ENCODE data around the gene KHDC1.
A peak's percentile ranks its signal among the peaks of the same experiment; 100 is the strongest.
"Not testable (repeated sequence)": the region's sequence is repeated elsewhere in the genome, so short reads cannot be mapped to it uniquely, and the experiment has no call there.

KHDC1 gene

DNA sequence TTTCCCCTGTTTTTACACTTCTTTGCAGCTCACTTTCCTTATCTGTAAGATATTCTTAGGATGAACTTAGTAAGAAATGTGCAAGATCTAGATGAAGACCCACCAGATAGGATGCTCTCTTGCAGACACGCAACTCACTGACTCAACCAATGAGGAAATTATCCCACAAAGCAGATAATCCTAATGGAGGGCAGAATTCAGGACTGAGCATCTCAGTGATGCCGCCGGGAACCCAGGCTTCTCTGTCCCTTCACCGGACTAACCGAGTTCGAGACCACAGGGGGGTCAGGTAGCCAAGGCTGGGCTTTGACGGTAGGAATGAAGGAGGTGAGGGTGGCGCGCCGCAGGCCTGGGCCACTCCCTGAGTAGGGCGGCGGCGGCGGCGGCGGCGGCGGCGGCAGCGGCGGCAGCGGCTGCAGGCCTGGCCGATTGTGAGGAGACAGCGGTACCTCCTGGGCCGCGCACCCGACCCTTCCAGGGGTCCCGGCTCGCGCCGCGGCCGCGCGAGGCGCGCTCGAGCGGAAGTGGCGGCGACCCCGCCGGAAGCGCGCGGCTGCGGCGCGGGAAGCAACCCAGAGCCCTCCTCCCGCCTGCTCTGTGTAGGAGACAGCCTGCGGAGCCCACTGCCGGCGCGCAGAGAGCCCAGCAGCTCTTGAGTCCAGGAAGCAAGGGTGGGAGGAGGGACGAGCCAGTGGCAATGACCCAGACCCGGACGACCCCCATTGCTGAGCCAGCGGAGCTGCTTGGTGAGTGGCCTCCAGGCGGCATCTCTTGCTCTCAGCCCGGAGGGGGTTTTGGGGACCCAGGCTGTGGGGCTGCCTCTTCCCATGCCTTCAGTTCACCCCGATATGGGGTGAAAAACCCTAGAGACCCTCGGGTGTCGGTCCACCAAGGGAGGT, at the start of gene KHDC1:
KHDC1 (minus strand) TSS at position 526 of the 899 bp plus-strand sequence. CDS start 20,679 bp downstream, outside the sequence.
- DNase-seq: peak; percentile 85

GRCh38 chr6:73310503-73310845, 47.5 kb upstream of the KHDC1 start:
- not testable (repeated sequence) for DNase-seq

DNA sequence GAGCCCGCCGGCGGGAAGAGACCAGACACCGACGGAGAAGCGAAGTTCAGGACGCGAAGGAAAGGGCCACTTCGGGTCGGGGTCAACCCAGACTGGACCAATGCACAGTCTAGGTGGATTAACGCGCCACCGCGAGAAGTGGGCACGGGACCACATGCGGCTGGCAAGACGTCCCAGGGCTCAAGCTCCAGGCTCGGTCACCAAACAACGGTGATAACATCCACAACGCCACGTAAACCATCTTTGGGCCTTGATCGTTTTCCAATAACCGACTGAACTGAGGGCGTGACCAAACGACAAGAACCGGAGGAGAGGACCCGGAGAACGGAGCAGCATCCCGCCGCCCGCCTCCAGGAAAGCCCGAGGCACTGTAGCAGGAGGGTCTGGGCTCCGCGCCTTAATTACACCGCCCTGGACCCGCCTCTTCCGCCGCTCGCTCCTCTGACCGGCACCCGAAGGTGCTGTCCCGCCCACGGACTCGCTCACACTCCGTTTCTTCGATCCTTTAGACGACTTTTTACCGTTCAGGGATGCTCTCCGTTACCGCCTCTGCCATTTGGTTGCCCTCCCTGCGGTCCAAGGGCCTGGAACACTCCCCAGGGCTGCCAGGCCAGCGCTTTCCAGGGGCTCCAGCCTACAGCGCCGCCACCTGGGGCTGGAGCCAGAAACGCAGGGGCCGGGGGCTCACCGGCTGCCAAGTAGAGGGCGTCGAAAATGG, 46.9 kb upstream of the KHDC1 start:
- peak; percentile 83 for DNase-seq

DNA sequence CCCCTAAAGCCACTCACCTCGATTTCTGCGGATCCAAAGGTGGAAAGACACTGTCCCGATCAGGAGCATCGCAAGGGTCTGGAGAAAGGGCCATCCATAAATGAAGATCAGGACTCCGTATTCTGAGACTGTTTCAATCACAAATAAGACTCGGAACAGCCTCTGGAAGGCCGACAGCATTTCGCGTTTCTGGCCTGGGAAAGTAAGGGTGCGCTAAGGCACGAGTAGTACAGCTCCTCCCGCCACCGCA, 46.5 kb upstream of the KHDC1 start:
- no peak for DNase-seq

DNA sequence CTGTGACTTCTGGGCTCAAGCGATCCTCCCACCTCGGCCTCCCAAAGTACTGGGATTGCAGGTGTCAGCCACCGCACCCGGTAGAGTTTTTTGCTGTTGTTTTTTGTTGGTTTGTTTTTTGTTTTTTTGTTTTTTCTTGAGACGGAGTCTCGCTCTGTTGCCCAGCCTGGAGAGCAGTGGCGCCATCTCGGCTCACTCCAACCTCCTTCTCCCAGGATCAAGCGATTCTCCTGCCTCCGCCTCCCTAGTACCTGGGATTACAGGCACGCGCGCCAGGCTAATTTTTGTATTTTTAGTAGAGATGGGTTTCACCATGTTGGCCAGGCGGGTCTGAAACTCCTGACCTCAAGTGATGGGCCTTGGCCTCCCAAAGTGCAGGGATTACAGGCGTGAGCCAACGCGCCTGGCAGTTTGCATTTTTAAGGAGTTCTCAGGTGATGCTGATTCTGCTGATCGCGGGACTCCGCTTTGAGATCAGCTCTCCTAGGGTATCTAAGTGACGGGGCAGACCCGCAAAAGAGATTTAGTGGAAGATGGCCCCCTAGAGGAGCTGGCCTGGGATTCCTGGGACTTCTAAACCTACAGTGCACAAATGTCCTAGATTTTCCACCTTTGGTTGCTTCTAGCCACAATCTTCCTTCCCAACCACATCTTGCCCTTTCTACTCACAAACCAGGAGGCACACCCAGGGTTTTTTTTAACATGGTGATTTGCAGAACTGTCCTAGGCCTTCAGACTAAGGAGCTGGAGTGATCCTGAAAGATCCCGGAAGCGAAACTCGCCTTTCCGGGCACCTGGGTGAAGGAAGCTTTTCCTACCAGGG, 45.9 kb upstream of the KHDC1 start:
- DNase-seq: peak; percentile 66

DNA sequence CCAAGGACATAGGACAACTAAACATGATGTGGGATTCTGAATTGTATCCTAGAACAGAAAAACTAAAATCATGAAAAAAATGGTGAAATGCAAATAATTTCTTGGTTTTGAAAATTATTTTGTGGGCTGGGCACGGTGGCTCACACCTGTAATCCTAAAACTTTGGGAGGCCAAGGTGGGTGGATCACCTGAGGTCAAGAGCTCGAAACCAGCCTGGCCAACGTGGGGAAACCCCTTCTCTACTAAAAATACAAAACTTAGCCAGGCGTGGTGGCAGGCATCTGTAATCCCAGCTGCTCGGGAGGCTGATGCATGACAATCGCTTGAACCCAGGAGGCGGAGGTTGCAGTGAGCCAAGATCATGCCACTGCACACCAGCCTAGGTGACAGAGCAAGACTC, 40.8 kb upstream of the KHDC1 start:
- DNase-seq: not testable (repeated sequence)

DNA sequence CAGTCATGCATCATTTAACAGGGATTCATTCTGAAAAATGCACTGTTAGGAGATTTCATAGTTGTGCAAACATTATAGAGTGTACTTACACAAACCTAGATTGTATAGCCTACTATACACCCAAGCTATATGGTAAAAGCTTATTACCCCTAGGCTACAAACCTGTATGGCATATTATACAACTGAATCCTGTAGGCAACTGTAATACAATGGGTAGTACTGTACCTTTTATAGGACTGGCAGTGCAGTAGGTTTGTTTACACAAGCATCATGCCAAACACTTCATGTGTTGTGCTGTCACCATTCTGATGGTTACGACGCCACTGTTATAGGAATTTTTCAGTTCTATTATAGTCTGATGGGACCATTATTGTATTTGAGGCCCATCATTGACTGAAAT, 39.3 kb upstream of the KHDC1 start:
- DNase-seq: no peak

- no peak for DNase-seq
Observed at GRCh38 chr6:73299151-73299971, 36.4 kb upstream of the KHDC1 start.

DNA sequence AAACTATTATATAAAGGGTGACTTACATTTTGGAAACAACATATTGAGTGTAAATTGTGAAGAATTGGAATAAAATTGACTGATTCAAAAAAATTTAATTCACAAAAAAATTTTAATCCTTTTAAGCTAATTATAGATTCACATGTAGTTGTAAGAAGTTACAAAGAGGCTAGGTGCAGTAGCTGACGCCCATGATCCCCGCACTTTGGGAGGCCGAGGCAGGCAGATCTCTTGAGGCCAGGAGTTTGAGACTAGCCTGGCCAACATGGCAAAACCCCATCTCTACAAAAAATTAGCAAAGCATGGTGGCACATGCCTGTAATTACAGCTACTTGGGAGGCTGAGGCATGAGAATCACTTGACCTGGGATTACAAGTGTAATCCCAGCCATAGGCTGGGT, 30.3 kb upstream of the KHDC1 start:
- DNase-seq: no peak

DNA sequence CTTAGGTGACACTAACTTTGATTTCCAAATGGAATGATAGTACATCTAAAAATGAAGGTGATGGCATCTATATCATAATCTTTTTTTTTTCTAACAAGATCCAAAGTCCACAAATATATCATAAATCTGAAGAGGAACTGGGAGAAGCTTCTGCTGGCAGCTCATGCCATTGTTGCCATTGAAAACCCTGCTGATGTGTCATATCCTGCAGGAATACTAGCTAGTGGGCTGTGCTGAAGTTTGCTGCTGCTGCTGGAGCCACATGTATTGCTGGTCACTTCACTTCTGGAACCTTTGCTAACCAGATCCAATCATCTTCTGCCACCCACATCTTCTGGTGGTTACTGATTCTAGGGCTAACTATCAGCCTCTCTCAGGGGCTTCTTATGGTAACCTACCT, 27.4 kb upstream of the KHDC1 start:
- no peak for DNase-seq

DNA sequence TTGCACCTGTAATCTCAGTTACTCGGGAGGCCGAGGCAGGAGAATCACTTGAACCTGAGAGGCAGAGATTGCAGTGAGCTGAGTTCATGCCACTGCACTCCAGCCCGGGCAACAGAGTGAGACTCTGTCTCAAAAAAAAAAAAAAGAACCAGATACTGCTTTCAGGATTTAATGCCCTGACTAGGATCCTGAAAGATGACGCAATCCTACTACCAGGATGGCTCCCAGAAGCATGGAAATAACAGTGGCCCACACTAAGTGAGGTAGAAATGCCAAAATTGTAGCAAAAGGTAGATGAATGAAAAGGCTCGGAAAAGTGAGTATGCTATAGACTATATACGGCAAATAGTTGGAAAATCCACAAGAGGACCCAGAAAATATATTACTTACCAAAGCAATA, 23.8 kb upstream of the KHDC1 start:
- DNase-seq: no peak

- DNase-seq: no peak
Observed at GRCh38 chr6:73285674-73286283, 22.8 kb upstream of the KHDC1 start.

- no peak for DNase-seq
Observed at GRCh38 chr6:73282871-73283270, 19.9 kb upstream of the KHDC1 start.

DNA sequence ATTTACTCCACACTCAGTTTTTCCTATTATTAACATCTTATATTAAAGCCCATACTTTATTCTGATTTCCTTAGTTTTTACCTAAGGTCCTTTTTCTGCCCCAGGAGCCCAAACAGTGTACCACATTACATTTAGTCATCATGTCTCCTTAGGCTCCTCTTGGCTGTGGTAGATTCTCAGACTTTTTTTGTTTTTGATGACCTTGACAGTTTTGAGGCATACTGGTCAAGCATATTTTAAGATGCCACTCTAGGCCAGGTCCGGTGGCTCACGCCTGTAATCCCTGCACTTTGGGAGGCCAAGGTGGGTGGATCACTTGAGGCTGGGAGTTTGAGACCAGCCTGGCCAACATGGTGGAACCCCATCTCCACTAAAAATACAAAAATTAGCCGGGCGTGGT, 18.7 kb upstream of the KHDC1 start:
- not testable (repeated sequence) for DNase-seq

GRCh38 chr6:73269296-73269695, 6.3 kb upstream of the KHDC1 start:
- not testable (repeated sequence) for DNase-seq

DNA sequence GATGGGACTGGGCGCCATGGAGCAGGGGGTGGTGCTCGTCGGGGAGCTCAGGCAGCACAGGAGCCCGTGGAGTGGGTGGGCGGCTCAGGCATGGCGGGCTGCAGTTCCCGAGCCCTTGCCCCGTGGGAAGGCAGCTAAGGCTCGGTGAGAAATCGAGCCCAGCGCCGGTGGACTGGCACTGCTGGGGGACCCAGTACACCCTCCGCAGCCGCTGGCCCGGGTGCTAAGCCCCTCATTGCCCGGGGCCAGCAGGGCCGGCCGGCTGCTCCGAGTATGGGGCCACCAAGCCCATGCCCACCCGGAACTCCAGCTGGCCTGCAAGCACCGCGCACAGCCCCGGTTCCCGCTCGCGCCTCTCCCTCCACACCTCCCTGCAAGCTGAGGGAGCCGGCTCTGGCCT, 5.9 kb upstream of the KHDC1 start:
- not testable (repeated sequence) for DNase-seq

- peak; percentile 82 for DNase-seq
Observed at GRCh38 chr6:73264446-73264845, 1.4 kb upstream of the KHDC1 start.

DNA sequence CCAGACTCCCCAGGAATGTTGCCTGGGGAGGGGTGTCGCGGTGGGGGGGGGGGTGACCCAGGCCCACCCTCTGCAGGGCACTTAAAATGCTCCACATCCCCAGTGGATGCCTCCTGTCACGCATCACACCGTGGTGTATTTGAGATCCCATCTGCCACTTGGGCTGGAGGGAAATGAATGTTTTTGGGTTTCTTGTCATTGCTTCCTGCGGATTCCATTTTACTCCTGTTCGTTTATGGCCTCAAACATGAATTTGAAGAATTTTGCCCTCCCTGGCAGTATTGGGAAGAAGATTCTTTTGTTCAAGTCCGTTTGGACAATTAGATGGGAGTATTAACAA, 544 bp upstream of the KHDC1 start:
- no peak for DNase-seq

- DNase-seq: no peak
Observed at GRCh38 chr6:73258721-73259120, 4.3 kb downstream of the KHDC1 start.

DNA sequence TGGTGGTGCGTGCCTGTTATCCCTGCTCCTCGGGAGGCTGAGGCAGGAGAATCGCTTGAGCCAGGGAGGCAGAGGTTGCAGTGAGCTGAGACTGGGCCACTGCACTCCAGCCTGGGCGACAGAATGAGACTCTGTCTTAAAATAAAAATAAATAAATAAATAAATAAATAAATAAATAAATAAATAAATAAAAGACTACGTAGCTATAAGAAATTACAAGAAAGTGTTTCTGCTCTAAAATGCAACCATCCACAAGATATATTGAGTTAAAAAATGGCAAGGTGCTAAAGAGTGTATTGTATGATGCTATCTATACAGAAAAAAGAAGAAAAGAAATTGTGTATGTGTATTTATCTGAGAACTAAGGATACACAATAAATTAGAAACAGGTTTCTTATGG, 8.7 kb downstream of the KHDC1 start:
- DNase-seq: not testable (repeated sequence)

DNA sequence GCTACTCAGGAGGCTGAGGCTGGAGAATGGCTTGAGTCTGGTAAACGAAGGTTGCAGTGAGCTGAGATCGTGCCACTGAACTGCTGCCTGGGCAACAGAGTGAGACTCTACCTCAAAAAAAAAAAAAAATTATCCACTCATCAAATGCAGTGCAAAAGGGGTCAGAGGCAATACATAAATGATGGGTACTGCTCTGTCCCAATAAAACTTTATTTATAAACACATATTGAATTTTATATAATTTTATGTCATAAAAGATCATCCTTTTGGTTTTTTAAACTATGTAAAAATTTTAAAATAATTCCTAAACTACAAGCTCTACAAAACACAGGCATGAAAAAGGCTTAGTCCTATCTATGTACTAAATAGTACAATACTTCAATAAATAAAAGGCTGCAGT, 10.3 kb downstream of the KHDC1 start:
- no peak for DNase-seq

DNA sequence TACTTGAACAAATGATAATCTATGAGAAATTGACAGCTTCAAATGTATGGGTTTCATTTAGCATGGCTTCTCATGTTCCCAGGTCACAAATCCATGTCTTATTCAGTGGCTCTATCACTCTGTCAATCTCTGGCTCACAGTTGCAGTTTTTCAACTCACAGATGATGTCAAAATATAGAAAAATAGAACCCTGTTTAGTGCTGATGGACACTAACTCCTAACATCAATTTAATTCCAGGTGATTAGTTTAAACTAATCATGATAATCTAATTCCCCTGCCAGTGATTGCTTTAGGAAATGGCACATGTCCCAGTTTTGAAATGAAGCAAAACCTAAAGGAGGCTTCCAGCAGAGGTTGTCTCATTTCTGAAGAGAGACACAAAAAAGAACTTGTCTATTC, 13.0 kb downstream of the KHDC1 start:
- no peak for DNase-seq
